Fibroblast of skin of abdomen (primary cell): Measurements from ENCODE around the gene NFATC1.
"Not testable (repeated sequence)": the region's sequence is repeated elsewhere in the genome, so short reads cannot be mapped to it uniquely, and the experiment has no call there.

Experiments
- DNase-seq: peaks from one replicate; pipeline ENCODE4 v3.0.0-alpha.2; 2013

NFATC1 gene

DNA sequence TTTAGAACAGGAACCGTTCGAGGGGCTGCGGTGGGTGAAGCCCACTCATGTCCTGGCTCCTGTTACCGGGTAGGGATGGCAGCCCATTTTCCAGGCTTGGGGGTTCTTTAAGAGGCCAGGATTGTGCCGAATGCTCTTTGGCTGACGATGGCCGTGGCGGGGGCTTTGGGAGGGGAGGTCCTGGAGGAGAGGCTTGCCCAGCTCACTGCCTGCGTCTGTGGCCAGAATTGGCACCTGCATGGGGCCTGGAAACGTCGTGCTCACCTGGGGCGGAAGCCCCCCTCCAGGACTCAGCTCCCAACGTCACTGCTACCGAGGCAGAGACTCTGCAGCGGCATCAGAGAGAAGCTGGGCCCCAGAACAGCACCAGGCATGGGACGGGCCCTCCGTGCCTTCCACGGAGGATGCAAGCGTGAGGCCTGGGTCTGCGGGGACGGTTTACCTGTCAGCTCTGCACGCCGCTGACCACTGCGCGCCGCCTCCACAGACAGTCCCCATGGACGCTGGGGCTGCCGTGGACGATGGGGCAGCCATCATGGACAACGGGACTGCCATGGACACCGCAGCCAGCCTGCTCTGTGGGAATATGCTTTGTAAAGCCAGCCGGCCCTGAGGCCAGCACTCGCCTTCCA, 82.9 kb downstream of the NFATC1 start:
- no peak for DNase-seq

DNA sequence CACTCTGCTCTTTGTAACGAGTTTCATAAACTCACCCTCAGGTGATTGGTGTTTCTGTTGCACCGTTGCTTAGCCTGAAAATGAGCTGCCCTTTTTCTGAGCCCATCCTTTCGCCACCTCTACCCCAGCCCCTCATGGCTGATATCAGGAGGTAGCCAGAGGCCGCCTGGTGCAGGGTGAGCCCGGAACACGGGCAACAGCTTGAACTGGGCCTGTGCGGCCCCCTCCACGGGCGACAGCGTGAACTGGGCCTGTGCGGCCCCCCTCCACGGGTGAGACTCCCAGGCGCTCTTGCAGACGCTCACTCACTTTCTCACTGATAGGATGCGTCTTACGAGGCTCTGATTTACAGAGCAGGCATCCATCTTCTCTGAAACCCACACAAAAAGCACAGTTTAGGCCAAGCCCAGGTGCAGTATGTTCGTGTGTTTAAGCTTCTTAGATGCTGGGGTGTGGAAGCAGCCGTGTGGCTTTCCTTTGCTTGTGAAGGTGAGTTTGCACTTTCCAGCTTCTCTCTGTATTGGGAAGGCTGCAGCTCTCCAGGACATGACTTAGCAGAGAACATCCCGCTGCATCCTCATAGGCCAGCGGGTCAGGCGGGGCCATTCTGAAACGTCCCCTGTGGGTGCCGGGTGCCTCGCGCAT, 83.5 kb downstream of the NFATC1 start:
- no peak for DNase-seq

DNA sequence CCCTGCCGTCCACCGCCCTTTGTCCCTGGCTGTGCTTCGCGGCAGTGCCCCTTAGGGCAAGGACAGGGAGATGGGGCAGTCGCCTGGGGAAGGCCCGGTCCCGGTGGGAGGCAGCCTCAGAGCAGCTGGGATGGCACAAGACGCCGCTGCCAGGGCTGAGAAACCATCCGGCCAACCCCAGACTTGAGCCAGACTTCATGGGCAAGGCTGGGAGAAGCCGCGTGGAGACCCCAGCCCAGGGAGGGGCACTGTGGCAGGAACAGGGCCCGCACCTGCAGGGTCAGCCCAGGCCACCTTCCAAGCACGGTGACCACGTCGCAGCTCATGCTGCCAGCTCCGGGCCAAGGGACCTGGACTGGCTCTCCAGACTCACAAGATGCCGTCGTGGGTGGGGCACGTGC, 84.0 kb downstream of the NFATC1 start:
- DNase-seq: no peak

DNA sequence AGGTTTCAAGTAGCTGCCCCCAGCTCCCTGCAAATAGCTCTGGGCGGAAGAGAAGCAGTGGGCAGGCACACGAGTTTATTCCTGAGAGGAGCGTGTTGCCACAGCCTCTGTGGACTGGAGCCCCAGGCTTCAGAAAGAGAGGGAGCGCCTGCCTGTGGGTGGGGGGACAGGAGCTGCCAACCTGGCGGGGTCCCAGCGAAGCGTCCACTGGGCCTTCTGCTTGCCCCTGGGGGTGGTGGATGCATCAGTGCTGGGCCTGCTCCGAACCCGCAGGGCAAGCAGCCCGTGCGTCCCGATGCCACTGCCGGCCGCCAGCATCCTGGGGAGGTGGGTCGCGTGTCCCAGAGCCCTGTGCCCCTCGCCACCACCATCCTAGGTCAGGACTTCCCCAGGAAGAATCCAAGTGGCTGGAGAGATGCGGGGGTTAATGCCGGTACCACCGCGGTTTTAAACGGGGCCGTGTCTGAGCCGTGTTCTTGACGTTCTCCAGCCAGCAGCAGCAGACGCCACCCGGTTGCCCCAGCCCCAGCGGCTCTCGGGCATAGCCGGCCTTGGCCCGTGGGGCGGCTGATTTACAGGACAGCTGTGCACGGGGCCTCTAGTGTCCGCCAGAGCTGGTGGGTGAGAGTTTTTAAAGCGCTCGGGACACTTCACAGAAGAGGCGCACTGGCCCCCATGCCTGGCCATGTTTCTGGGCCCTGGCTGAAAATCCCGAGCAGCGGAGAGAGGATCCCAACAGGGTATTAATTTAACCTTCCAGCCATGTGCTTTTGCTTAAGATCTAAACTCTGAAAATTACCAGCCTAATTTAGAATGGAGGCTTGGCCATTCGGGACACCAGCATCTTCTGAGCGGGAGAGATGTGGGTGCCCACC, 84.7 kb downstream of the NFATC1 start:
- no peak for DNase-seq

DNA sequence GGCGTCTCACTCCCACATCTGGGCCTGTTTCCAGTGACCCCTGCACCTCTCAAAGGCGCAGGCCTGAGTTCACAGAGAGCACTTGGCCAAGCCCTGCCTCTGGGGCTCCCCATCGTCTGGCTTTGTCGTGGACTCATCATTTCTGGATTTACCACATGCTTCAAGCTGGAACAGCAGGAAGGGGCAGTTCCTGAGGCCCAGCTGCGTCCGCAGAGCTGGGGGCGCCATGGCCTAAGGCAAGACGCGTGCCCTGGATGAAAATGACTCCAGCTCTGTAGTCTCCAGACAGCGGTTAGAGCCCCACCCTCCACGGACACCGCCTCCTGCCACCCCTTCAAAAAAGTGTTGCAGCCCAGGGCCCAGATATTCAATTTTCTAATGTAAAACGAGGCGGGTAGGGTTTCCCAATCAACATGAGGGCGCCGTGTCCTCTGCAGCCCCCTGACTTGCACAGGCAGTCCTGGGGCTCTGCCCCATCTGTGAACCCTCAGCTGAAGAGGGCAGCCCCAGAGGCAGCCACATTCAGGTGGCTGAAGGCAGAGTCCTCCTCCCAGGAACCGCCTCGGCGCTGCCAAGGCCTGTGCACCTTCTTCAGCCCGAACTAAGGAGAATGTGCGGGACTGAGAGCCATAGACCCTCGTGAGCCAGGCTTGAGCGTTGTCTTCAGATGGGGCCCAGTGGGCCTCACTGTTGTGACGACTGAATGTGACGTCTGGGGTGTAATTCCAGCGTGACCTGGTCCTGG, 85.5 kb downstream of the NFATC1 start:
- DNase-seq: no peak

DNA sequence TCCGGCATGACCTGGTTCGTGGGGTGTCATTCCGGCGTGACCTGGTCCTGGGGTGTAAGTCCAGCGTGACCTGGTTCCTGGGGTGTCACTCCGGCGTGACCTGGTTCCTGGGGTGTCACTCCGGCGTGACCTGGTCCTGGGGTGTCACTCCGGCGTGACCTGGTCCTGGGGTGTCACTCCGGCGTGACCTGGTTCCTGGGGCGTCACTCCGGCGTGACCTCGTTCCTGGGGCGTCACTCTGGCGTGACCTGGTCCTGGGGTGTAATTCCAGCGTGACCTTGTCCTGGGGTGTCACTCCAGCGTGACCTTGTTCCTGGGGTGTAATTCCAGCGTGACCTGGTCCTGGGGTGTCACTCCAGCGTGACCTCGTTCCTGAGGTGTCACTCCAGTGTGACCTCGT, 87.7 kb downstream of the NFATC1 start:
- not testable (repeated sequence) for DNase-seq

DNA sequence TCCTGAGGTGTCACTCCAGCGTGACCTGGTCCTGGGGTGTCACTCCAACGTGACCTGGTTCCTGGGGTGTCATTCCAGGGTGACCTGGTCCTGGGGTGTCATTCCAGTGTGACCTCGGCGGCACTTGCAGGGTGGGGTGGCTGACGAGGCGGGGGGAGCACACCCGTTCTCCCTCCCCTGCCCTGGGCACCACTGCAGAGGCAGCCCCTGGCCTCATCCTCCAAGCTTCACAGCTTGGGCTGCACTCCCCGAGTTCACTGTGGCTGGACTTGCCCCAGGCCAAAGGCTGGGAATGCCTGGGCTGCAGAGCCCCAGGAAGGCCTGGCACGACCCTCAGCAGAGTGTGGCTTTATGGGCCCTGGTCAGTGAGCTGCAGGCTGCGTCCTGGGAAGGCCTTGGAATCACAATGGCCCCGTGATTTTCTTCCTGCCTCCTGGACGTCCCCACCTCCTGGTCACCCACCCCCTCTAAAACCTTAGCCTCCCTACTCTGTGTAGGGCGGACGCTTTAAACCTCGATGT, 88.3 kb downstream of the NFATC1 start:
- DNase-seq: no peak

DNA sequence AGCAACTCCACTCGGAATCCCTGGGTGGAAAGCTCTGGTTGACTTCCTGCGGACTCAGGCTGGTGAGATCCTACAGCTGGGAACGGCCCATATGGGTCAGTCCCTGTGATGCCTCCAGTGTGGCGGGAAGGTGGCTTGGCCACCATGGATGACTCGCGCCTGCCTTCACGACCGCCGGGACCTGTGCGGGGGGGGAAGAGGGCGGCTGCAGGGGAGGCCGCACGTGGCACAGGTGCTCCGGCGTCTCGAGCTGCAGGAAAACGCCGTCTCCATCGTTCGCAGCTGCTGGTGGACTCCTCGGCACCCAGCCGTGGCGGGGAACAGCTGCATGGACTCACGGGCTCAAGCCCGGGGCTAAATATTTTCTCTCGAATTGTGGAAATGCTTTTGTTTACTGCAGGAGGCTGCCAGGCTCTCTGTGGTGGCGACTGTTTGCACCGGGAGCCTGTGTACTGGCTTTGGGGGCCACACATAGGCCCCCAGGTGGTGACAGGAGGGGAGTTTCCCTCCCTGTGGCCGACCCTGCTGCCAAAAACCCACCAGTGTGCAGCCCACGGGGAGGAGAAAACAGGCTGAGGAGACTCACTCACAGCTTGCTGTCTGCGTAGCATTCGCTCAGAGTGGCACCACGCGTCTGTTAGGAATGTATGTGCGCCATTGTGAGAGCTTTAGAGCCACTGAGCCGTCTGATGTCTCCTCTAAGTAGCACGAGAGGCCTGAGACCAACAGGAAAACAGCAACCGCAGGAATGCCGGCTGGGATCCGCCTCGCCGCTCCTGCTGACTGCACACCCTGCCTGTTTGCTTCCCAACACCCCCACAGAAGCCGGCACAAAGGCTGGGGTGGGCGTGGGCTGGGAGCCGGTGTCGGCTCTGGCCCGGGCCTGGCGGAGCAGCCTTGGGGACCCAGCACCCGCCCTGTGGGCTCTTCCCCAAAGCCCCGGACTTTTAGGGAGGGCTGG, 89.2 kb downstream of the NFATC1 start:
- DNase-seq: peak; percentile 98

DNA sequence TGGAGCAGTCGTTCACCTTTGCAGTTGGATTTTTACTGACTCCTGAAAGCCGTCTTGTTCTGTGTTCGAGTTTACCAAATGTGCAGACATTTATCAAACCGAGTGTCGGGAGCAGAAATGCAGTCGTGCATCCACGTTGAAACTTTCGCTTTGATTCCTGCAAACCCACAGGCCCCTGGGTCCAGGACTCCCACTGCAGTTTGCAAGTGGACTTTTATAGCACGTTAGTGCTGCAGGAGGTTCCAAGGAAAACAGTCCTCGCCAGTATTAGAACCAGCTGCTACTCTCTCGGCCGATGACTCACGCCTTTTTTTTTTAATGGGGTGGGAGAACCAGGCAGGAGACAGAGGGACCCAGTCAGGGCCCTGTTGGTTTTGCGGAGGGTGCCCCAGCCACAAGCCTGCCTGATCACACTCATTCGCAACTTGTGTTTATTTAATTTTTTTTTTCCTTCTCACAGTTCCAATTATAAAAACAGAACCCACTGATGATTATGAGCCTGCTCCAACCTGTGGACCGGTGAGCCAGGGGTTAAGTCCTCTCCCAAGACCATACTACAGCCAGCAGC, 90.1 kb downstream of the NFATC1 start:
- peak; percentile 95 for DNase-seq

DNA sequence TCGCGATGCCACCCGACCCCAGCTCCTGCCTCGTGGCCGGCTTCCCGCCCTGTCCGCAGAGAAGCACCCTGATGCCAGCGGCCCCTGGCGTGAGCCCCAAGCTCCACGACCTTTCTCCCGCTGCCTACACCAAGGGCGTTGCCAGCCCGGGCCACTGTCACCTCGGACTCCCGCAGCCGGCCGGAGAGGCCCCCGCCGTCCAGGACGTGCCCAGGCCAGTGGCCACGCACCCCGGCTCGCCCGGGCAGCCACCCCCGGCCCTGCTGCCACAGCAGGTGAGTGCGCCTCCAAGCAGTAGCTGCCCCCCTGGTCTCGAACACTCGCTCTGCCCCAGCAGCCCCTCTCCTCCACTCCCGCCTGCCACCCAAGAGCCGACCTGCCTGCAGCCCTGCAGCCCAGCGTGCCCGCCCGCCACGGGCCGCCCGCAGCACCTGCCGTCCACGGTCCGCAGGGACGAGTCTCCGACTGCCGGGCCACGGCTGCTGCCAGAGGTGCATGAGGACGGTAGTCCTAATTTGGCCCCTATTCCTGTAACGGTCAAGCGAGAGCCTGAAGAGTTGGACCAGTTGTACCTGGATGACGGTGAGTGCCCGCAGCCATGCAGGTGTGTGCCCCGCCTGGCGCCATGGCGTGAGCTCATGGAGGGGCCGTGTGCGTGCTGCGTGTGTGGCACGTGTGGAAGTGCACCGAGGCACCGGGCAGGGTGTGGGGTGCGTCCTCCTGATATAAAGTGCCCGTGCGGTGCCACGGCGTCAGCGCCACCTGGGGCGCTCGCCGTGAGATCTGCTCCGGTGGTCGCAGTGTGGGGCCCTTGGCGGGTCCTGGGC, 90.8 kb downstream of the NFATC1 start:
- no peak for DNase-seq

DNA sequence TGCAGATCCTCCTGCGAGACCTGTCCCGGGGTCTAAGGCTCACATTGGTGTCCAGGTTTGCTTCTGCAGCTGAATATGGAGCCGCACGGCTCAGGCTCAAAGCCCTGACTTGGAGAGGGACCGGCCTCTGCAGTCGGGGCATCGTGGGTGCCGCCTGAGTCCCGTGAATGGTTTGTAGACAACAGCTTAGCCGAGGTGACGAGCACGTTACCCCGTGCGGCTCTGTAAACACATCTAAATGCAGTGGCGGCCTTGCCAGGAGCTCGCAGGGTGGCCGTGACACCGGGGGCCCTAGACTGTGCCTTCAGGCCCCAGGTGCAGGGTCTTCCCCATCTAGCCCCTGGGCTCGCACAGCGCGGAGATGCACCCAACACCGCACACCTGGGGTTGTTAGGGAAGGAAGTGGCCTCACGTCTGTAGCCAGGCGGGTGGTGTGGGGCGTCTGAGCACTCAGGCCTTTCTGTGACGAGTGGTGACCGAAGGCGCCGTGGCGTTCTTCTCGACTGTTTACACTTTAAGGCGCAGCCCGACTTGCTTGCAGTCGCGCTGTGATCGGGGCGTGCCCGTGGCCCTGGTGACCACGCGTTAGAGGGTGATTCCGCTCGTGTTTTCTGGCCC, 91.6 kb downstream of the NFATC1 start:
- DNase-seq: no peak

DNA sequence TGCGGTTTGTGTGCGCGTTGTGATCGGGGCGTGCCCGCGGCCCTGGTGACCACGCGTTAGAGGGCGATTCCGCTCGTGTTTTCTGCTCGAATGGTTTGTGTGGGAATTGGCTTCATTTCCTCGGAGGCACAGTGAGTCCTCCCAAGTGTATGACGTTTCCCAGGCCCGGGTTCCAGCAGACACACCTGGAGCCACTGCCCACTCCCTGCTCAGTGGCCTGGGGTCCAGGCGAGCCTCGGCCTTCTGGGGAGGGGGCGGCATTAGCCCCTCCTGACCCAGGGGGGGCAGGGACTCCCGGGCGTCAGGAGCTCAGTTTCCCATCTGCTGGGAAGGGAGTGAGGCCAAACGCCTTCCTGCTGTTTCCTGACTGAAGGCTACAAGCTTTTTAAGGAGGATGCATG, 92.1 kb downstream of the NFATC1 start:
- DNase-seq: no peak

DNA sequence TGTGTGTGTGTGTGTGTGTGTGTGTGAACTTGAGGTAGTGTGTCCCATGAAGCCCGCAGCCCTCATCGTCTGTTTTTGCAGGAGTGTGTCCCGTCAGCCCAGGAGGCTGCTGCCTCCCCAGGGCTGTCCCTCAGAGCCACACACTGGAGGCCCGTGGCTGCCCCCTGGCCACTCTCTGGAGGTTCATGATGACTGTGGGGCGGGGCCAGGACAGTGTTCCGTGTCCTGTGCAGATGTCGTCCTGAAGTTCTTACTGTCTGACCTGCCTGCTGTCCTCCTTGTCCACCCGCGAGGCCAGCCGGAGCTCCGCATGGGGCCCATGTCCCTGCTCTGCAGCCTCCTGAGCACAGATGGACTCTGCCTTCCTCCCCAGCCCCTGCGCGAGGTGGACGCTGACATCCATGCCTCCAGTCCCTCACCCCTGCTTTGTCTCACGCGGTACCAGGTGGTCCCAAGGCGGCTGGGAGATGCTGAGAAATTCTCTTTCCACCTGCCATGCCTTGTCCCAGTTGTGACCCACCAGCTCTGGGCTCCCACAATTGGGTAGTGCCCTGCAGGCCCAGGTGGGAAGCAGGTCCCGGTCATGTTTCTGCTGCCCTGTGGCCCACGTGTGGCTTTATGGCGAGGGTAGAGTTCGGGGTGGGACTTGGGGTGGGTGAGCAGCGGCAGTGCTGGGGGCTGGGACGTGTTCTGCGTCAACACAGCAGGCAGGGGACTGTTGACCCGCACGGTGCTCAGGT, 92.8 kb downstream of the NFATC1 start:
- DNase-seq: no peak

DNA sequence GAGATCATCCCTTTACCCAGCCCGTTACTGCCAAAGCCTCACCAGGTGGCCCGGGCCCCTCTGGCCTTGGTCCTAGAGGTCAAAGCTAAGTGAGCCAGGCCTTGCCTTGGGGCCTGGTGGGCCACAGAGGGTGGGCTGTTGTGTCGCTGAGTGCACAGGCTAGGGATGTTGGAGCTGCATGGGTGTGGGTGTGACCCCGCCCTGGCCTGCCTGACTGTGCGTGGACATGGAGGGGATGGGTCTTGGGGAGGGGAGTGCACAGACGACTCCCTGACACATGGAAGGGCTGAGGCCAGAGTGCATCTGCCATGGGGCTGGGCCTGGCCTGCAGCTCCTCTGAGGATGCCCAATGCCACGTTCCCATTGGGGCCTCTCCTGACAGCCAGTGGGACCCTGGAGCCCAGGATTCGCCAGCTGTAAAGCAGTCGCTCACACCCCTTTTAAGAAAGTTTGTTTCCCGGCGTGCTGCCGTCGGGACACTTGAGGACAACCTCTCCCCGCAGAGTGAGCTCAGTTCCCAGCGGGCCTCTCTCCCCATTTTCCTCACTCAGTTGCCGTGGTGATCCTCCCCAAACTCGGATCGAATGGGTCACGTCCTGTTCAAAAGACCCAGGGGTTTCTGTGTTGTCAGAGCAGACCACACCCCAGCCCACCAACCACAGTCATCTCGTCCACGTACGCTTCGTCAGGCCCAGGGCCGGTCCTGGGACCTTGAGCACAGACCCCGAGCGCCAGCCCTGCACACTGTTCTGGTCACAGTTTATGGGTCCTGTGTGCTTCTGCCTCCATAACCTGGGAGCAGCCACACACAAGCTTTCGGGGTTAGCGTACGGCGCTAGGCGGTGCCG, 93.5 kb downstream of the NFATC1 start:
- DNase-seq: no peak

DNA sequence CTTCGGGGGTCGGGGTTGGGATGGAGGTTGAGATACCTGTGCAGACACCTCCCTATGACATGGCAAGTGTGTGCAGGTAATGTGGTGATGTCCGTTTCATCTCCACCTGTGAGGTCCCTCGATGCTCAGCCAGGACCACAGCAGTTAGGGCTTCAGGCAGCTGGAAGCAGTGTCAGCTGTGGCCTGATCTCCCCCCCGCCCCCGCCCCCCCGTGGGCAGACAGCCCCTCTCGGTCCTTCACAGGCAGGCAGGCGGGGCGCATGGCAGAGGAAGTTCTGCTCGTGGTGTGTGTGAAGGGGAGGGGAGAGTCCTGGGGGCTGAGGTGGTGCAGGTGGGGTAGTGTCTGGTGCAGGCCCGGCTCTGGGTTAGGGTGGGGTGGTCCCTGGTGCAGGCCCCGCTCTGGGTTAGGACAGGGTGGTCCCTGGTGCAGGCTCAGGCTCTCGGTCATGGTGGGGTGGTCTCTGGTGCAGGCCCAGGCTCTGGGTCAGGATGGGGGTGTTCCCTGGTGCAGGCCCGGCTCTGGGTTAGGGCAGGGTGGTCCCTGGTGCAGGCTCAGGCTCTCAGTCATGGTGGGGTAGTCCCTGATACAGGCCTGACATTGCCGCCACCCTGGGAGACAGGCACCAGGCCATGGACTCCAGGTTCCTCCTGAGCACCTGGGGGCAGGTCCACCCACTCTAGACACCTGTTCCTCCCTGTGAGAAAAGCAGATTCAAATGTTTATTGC, 94.3 kb downstream of the NFATC1 start:
- no peak for DNase-seq

DNA sequence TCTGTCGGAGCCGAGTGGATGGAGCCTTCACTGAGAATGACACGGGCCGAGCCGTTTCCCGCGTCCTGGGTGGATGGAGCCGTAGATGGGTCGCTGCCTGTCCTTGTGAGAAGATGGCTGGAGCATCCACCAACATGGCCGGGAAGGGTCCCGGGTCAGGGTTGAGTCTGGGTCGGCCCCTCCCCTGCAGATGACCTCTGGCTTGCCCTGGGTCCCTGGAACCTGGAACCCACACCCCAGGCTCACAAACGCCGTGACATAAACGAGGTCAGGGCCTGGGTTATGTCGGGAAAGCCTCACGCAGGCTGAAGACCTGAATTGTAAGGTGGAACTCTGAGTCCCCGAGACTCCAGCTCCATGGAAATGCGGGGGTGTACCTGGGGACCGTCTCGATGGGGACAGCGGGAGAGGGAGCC, 94.9 kb downstream of the NFATC1 start:
- DNase-seq: no peak

DNA sequence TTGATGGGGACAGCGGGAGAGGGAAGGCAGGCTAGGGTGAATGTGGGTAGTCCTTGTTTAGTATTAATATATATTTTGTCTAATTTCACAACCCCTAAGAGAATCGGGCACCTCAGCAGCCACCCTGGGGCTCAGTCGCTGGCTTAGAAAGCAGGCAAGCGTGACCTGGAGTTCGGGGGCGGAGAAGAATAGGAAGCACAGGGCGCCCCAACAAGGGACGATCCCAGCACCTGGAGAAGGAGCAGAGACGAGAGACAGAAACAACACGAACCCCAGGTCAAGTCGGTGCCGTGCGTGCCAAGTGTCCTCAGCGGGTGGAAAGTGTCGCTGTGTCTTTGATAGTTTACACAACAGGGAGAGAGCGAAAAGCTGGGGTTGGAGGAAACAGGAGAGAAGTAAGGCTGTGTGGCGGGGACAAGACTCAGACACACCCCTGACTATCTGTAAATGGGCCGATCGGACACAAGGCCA, 95.4 kb downstream of the NFATC1 start:
- DNase-seq: no peak
